ENCODE measurements around the gene OSGEP.

- TF ChIP-seq ZZZ3 (CRISPR knock-in tag; IDR thresholded peaks at IDR 0.05; ENCODE audit: borderline replicate concordance): no peak
- no peak for TF ChIP-seq USF2 (IDR thresholded peaks at IDR 0.05; ENCODE audit: low read depth, low read length)
- no peak for TF ChIP-seq USF2 (CRISPR knock-in tag; IDR thresholded peaks at IDR 0.05; ENCODE audit: borderline replicate concordance)
- TF ChIP-seq, protein P1, sequence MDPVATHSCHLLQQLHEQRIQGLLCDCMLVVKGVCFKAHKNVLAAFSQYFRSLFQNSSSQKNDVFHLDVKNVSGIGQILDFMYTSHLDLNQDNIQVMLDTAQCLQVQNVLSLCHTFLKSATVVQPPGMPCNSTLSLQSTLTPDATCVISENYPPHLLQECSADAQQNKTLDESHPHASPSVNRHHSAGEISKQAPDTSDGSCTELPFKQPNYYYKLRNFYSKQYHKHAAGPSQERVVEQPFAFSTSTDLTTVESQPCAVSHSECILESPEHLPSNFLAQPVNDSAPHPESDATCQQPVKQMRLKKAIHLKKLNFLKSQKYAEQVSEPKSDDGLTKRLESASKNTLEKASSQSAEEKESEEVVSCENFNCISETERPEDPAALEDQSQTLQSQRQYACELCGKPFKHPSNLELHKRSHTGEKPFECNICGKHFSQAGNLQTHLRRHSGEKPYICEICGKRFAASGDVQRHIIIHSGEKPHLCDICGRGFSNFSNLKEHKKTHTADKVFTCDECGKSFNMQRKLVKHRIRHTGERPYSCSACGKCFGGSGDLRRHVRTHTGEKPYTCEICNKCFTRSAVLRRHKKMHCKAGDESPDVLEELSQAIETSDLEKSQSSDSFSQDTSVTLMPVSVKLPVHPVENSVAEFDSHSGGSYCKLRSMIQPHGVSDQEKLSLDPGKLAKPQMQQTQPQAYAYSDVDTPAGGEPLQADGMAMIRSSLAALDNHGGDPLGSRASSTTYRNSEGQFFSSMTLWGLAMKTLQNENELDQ (CRISPR knock-in tag; IDR thresholded peaks at IDR 0.05; ENCODE audit: borderline replicate concordance): no peak
- TF ChIP-seq, protein P2, sequence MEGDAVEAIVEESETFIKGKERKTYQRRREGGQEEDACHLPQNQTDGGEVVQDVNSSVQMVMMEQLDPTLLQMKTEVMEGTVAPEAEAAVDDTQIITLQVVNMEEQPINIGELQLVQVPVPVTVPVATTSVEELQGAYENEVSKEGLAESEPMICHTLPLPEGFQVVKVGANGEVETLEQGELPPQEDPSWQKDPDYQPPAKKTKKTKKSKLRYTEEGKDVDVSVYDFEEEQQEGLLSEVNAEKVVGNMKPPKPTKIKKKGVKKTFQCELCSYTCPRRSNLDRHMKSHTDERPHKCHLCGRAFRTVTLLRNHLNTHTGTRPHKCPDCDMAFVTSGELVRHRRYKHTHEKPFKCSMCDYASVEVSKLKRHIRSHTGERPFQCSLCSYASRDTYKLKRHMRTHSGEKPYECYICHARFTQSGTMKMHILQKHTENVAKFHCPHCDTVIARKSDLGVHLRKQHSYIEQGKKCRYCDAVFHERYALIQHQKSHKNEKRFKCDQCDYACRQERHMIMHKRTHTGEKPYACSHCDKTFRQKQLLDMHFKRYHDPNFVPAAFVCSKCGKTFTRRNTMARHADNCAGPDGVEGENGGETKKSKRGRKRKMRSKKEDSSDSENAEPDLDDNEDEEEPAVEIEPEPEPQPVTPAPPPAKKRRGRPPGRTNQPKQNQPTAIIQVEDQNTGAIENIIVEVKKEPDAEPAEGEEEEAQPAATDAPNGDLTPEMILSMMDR (CRISPR knock-in tag; IDR thresholded peaks at IDR 0.05): no peak
- TF ChIP-seq ZNF274 (CRISPR knock-in tag; IDR thresholded peaks at IDR 0.05): no peak
- no peak for TF ChIP-seq EP300 (IDR thresholded peaks at IDR 0.05; ENCODE audit: low read depth in 2 of 2, low read length in 2 of 2)
- TF ChIP-seq EP300 (CRISPR knock-in tag; IDR thresholded peaks at IDR 0.05; ENCODE audit: borderline replicate concordance): no peak
- TF ChIP-seq BCL3 (CRISPR knock-in tag; IDR thresholded peaks at IDR 0.05): no peak
- TF ChIP-seq ZSCAN29 (CRISPR knock-in tag; conservative IDR thresholded peaks at IDR 0.05): no peak
- no peak for TF ChIP-seq ZFP1 (CRISPR knock-in tag; IDR thresholded peaks at IDR 0.05)
Observed at GRCh38 chr14:20434701-20435581, 19.7 kb downstream of the OSGEP start.
